Fibroblast of lung (primary cell): Measurements from ENCODE around the gene OVOL3.

Source experiments
- CTCF ChIP-seq, 2 donors: IDR thresholded peaks in 1 of 2; conservative IDR thresholded peaks in 1 of 2; 1 replicate in 1 of 2; 2 replicates in 1 of 2; pipeline ENCODE4 v1.5.1; 2011 to 2012; ENCODE audit warnings: low read length in 2 of 2, control low read depth in 1 of 2, inconsistent platforms in 1 of 2, low read depth in 1 of 2, mild to moderate bottlenecking in 1 of 2
- EZH2 ChIP-seq: IDR thresholded peaks from 2 replicates; pipeline ENCODE4 v1.5.1; 2012; ENCODE audit warnings: low read length, control low read depth, mild to moderate bottlenecking; ENCODE audit errors: missing control alignments

GRCh38 chr19:36136964-36137686 is 26.2 kb downstream of the OVOL3 start:
- TF ChIP-seq EZH2 (no peak), CTCF (conservative IDR thresholded peaks at IDR 0.05 in 1 of 2, IDR thresholded peaks at IDR 0.05 in 1 of 2; ENCODE audit: low read depth in 1 of 2, low read length in 2 of 2) (no peak)
